Tibial nerve (tissue), 4 donors: ENCODE data around the gene SLAMF1.

ENCODE experiments used
- CTCF ChIP-seq, 5 experiments: fragments of 200-600 bp in 3 of 5; fragments of 450-650 bp in 2 of 5; sonication (generic) in 3 of 5; IDR thresholded peaks; one replicate each; pipeline ENCODE4 v1.5.1; 2016 to 2019; ENCODE audit warnings: antibody characterized with exemption in 5 of 5, mild to moderate bottlenecking in 3 of 5, moderate library complexity in 2 of 5
- EP300 ChIP-seq, 2 donors: sonication (generic); formaldehyde crosslinking; IDR thresholded peaks; one replicate each; pipeline ENCODE4 v1.6.1; 2017; ENCODE audit warnings: antibody characterized with exemption in 2 of 2, mild to moderate bottlenecking in 1 of 2
- POLR2A ChIP-seq, 2 donors: fragments of 450-650 bp; IDR thresholded peaks; one replicate each; pipeline ENCODE4 v1.6.1; 2017; ENCODE audit warnings: antibody characterized with exemption in 2 of 2, mild to moderate bottlenecking in 2 of 2, moderate library complexity in 2 of 2

- TF ChIP-seq CTCF (IDR thresholded peaks at IDR 0.05) = no peak
- no peak for TF ChIP-seq POLR2A (IDR thresholded peaks at IDR 0.05)
- no peak for TF ChIP-seq EP300 (IDR thresholded peaks at IDR 0.05)
These were observed 81.3 kb downstream of the SLAMF1 start for GRCh38 chr1:160565564-160565963.
